WTC11 (cell line): Measurements from ENCODE around the gene YLPM1. TPM values are rescaled to one million over a fixed set of nuclear protein-coding genes. Genes with fewer than 3 reads are reported as not detected.

ENCODE experiments used
- ATAC-seq: fragments of 200-7000 bp; cut with Tn5 transposase; 2 replicates; pipeline ENCODE4 v1.10.0; 2021; ENCODE audit warnings: mild to moderate bottlenecking, moderate library complexity
- CTCF ChIA-PET: fragments of 300-600 bp; sonication (Branson Sonifier 250); formaldehyde crosslinking; loops from one replicate; lab custom pipeline; 2021; ENCODE audit warnings: antibody characterized with exemption; lab: Charles Lee
- POLR2A ChIA-PET: fragments of 350-600 bp; sonication (Branson Sonifier 250); formaldehyde crosslinking; loops from one replicate; lab custom pipeline; 2021; ENCODE audit warnings: antibody characterized with exemption; lab: Charles Lee
- DNase-seq: peaks from one replicate; pipeline ENCODE4 v3.0.0; 2021; ENCODE audit warnings: low spot score
- H3K27ac Mint-ChIP-seq: 2 replicates; pipeline ENCODE4 v1.8.0; 2021; ENCODE audit warnings: mixed read lengths
- H3K27me3 Mint-ChIP-seq: 2 replicates; pipeline ENCODE4 v1.8.0; 2021; ENCODE audit warnings: low read depth, mild to moderate bottlenecking, moderate library complexity, mixed read lengths
- H3K36me3 Mint-ChIP-seq: 2 replicates; pipeline ENCODE4 v1.8.0; 2021; ENCODE audit warnings: mixed read lengths
- H3K4me1 Mint-ChIP-seq: 2 replicates; pipeline ENCODE4 v1.8.0; 2022; ENCODE audit warnings: mixed read lengths
- H3K4me3 Mint-ChIP-seq: 2 replicates; pipeline ENCODE4 v1.8.0; 2021; ENCODE audit warnings: mild to moderate bottlenecking, moderate library complexity, mixed read lengths
- H3K9me3 Mint-ChIP-seq: 2 replicates; pipeline ENCODE4 v1.8.0; 2021; ENCODE audit warnings: mixed read lengths
- FOXK1 ChIP-seq: sonication (generic); formaldehyde crosslinking; IDR thresholded peaks from 2 replicates; pipeline ENCODE4 v1.8.0; 2022; ENCODE audit warnings: mild to moderate bottlenecking, moderate library complexity, missing genetic modification reagents
- NR3C1 ChIP-seq: sonication (generic); formaldehyde crosslinking; conservative IDR thresholded peaks from 2 replicates; pipeline ENCODE4 v1.8.1; 2023; ENCODE audit warnings: low read depth, mild to moderate bottlenecking, missing genetic modification reagents
- PRRX2 ChIP-seq: fragments of 250-450 bp; sonication (Bioruptor Pico); IDR thresholded peaks from 2 replicates; pipeline ENCODE4 v1.8.0; 2021; ENCODE audit warnings: mild to moderate bottlenecking
- RELA ChIP-seq: sonication (generic); formaldehyde crosslinking; IDR thresholded peaks from 2 replicates; pipeline ENCODE4 v1.8.1; 2022; ENCODE audit warnings: missing genetic modification reagents, mild to moderate bottlenecking, borderline replicate concordance
- SP1 ChIP-seq: sonication (generic); formaldehyde crosslinking; conservative IDR thresholded peaks from 2 replicates; pipeline ENCODE4 v1.8.1; 2022; ENCODE audit warnings: missing genetic modification reagents
- TEAD4 ChIP-seq: sonication (generic); formaldehyde crosslinking; IDR thresholded peaks from 2 replicates; pipeline ENCODE4 v1.8.0; 2022; ENCODE audit warnings: mild to moderate bottlenecking, missing genetic modification reagents
- TP53 ChIP-seq: sonication (generic); formaldehyde crosslinking; IDR thresholded peaks from 2 replicates; pipeline ENCODE4 v1.8.1; 2023; ENCODE audit warnings: mild to moderate bottlenecking, missing genetic modification reagents
- ZNF416 ChIP-seq: fragments of 250-450 bp; sonication (Bioruptor Pico); IDR thresholded peaks from 2 replicates; pipeline ENCODE4 v1.9.0; 2021; ENCODE audit warnings: mild to moderate bottlenecking, inconsistent platforms
- ZNF671 ChIP-seq: fragments of 250-450 bp; sonication (Bioruptor Pico); IDR thresholded peaks from 2 replicates; pipeline ENCODE4 v1.8.0; 2021; ENCODE audit warnings: mild to moderate bottlenecking
- total RNA-seq: library from RNA; stranded (reverse); gene quantifications from 3 replicates; pipeline ENCODE4 v1.2.3, GENCODE V29; 2021
- TF ChIP-seq, protein P1 (sequence below): fragments of 250-450 bp; sonication (Bioruptor Pico); IDR thresholded peaks from 2 replicates; pipeline ENCODE4 v1.9.0; 2021; ENCODE audit warnings: mild to moderate bottlenecking
- TF ChIP-seq, protein P2 (sequence below): sonication (generic); formaldehyde crosslinking; IDR thresholded peaks from 2 replicates; pipeline ENCODE4 v1.8.1; 2022; ENCODE audit warnings: missing genetic modification reagents, borderline replicate concordance
- TF ChIP-seq, protein P3 (sequence below): sonication (generic); formaldehyde crosslinking; IDR thresholded peaks from 2 replicates; pipeline ENCODE4 v1.8.1; 2023; ENCODE audit warnings: mild to moderate bottlenecking, missing genetic modification reagents
- TF ChIP-seq, protein P4 (sequence below): sonication (generic); formaldehyde crosslinking; IDR thresholded peaks from 2 replicates; pipeline ENCODE4 v1.8.1; 2023; ENCODE audit warnings: mild to moderate bottlenecking, missing genetic modification reagents, moderate library complexity
- TF ChIP-seq, protein P5 (sequence below): sonication (generic); formaldehyde crosslinking; IDR thresholded peaks from 2 replicates; pipeline ENCODE4 v1.8.1; 2023; ENCODE audit warnings: mild to moderate bottlenecking, missing genetic modification reagents
- TF ChIP-seq, protein P6 (sequence below): fragments of 250-450 bp; sonication (Bioruptor Pico); IDR thresholded peaks from 2 replicates; pipeline ENCODE4 v2.1.2; 2022; ENCODE audit warnings: mild to moderate bottlenecking, moderate library complexity
- TF ChIP-seq, protein P7 (sequence below): sonication (generic); formaldehyde crosslinking; IDR thresholded peaks from 2 replicates; pipeline ENCODE4 v1.8.0; 2023; ENCODE audit warnings: missing genetic modification reagents, mild to moderate bottlenecking, borderline replicate concordance

Gene YLPM1
- total RNA-seq, 1 experiment from 2014 or later: 66.6 TPM

DNA sequence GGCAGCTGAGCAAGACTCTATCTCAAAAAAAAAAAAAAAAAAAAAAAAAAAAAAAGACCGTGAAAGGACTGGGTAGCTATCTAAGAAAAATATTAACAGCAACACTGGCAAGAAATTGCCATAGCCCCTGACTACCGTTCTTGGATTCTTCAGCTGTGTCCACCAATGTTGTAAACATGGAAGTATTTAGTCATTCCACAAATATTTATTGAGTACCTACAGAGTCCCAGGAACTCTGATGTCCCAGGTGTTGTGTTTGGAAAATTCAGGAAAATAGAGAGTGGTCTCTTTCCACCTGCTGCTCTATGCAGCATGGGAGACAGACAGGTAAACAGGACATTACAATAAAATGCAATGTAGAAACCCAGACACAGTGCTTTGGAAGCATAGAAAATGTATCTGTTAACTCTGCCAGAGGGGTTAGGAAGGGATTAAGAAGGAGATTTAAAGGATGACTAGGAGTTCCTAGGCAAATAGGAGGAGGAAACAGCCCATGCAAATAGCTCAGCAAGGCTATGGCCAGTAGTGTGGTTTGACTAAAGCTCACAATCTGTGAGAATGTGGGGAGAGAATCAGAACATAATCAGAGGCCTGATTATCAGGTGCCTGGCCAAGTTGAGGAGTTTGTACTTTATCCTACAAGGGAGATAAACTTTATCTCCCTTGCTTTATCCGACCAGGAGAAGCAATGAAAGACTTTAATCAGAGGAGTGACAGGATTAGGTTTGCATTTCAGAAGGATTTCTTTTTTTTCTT lies 116.5 kb downstream of the YLPM1 start:
- DNase-seq (no peak), ATAC-seq (no peak)
- POLR2A ChIA-PET: interaction anchor here (0.8 kb wide), 1 partner anchor 32 kb away, joined by 6 read pairs; no protein-coding TSS in a partner anchor
- Mint-ChIP-seq H3K9me3 (no peaks in the 10 kb centered on the region), H3K27ac (no peak overlapping the region), H3K36me3 (peaks cover 2% of the 10 kb centered on the region; the same call in 1 of the 2 replicates), H3K4me3 (no peak overlapping the region), H3K4me1 (peaks cover 41% of the 10 kb centered on the region), H3K27me3 (no peaks in the 10 kb centered on the region)
- CTCF ChIA-PET: interaction anchor here (0.6 to 9.6 kb wide), 9 partner anchors 9 to 87 kb away, joined by 3 to 133 read pairs (median 7); partner anchors contain the start of gene RPS6KL1
- TF ChIP-seq, protein P1, sequence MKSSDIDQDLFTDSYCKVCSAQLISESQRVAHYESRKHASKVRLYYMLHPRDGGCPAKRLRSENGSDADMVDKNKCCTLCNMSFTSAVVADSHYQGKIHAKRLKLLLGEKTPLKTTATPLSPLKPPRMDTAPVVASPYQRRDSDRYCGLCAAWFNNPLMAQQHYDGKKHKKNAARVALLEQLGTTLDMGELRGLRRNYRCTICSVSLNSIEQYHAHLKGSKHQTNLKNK (CRISPR knock-in tag): no peak
- TF ChIP-seq TEAD4 (CRISPR knock-in tag): no peak
- TF ChIP-seq, protein P2, sequence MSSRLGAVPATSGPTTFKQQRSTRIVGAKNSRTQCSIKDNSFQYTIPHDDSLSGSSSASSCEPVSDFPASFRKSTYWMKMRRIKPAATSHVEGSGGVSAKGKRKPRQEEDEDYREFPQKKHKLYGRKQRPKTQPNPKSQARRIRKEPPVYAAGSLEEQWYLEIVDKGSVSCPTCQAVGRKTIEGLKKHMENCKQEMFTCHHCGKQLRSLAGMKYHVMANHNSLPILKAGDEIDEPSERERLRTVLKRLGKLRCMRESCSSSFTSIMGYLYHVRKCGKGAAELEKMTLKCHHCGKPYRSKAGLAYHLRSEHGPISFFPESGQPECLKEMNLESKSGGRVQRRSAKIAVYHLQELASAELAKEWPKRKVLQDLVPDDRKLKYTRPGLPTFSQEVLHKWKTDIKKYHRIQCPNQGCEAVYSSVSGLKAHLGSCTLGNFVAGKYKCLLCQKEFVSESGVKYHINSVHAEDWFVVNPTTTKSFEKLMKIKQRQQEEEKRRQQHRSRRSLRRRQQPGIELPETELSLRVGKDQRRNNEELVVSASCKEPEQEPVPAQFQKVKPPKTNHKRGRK (CRISPR knock-in tag): no peak

DNA sequence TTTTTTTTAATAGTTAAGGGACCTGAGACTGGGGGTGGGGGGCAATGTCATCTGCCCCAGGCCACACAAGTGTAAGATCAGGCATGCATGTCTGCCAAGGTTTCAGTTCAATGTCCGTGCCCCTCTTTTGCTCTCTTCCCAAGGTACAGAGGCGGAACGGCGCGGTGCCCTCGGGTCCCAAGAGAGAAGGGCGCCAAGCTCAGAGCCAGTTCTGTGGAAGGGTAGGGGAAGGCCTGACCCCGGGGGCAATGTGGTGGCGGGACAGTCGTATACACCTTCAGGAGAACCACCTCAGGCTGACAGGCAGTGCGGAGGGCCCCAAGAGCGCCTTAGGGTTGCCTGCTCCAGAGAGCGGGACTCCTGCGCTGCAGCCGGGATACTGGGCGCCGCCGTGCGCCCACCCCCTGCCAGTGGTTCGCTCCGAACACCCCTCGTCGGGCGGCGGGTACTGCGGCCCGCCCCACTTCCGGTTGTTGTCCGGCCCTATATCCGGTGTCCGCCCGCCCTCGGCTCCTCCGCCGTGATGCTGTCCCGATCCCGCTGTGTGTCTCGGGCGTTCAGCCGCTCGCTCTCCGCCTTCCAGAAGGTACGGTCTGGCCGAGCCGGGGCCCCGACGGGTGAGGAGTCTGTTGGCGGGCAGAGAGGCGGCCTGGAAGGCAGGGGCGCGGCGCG lies 118.5 kb downstream of the YLPM1 start, which contains the start of gene DLST:
Gene DLST, plus strand, starts transcription at position 486 of the 672 bp plus-strand sequence. Its CDS starts 38 bp downstream, at position 524.
- Mint-ChIP-seq H3K36me3 (peaks cover 5% of the 10 kb centered on the region), H3K4me3 (peak within 1 kb of the TSS; percentile 100), H3K27me3 (no peaks in the 10 kb centered on the region), H3K4me1 (peaks cover 51% of the 10 kb centered on the region), H3K9me3 (no peaks in the 10 kb centered on the region), H3K27ac (peak within 1 kb of the TSS; percentile 98)
- ChIA-PET CTCF (interaction anchor here (0.6 to 9.6 kb wide), 5 partner anchors 11 to 207 kb away, joined by 3 to 133 read pairs (median 5); no protein-coding TSS in a partner anchor), POLR2A (interaction anchor here (0.6 to 0.9 kb wide), 3 partner anchors 106 to 674 kb away, joined by 3 to 5 read pairs (median 3); no protein-coding TSS in a partner anchor)
- ATAC-seq: peak; percentile 83
- DNase-seq: peak; percentile 89
- TF ChIP-seq ZNF671 (no peak), ZNF416 (CRISPR knock-in tag) (no peak), TP53 (CRISPR knock-in tag) (peak; percentile 66; the same call in 1 of the 2 replicates), SP1 (CRISPR knock-in tag) (peak; percentile 81), NR3C1 (CRISPR knock-in tag) (no peak), FOXK1 (CRISPR knock-in tag) (peak; percentile 65; the same call in 1 of the 2 replicates), RELA (CRISPR knock-in tag) (no peak), PRRX2 (CRISPR knock-in tag) (no peak)
- TF ChIP-seq, protein P3, sequence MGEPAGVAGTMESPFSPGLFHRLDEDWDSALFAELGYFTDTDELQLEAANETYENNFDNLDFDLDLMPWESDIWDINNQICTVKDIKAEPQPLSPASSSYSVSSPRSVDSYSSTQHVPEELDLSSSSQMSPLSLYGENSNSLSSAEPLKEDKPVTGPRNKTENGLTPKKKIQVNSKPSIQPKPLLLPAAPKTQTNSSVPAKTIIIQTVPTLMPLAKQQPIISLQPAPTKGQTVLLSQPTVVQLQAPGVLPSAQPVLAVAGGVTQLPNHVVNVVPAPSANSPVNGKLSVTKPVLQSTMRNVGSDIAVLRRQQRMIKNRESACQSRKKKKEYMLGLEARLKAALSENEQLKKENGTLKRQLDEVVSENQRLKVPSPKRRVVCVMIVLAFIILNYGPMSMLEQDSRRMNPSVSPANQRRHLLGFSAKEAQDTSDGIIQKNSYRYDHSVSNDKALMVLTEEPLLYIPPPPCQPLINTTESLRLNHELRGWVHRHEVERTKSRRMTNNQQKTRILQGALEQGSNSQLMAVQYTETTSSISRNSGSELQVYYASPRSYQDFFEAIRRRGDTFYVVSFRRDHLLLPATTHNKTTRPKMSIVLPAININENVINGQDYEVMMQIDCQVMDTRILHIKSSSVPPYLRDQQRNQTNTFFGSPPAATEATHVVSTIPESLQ: no peak
- TF ChIP-seq, protein P4, sequence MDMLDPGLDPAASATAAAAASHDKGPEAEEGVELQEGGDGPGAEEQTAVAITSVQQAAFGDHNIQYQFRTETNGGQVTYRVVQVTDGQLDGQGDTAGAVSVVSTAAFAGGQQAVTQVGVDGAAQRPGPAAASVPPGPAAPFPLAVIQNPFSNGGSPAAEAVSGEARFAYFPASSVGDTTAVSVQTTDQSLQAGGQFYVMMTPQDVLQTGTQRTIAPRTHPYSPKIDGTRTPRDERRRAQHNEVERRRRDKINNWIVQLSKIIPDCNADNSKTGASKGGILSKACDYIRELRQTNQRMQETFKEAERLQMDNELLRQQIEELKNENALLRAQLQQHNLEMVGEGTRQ (CRISPR knock-in tag): peak; percentile 31; the same call in 1 of the 2 replicates
- TF ChIP-seq, protein P2 (CRISPR knock-in tag): no peak
- TF ChIP-seq, protein P1 (CRISPR knock-in tag): no peak
- TF ChIP-seq, protein P5, sequence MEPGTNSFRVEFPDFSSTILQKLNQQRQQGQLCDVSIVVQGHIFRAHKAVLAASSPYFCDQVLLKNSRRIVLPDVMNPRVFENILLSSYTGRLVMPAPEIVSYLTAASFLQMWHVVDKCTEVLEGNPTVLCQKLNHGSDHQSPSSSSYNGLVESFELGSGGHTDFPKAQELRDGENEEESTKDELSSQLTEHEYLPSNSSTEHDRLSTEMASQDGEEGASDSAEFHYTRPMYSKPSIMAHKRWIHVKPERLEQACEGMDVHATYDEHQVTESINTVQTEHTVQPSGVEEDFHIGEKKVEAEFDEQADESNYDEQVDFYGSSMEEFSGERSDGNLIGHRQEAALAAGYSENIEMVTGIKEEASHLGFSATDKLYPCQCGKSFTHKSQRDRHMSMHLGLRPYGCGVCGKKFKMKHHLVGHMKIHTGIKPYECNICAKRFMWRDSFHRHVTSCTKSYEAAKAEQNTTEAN (CRISPR knock-in tag): no peak
- TF ChIP-seq, protein P6, sequence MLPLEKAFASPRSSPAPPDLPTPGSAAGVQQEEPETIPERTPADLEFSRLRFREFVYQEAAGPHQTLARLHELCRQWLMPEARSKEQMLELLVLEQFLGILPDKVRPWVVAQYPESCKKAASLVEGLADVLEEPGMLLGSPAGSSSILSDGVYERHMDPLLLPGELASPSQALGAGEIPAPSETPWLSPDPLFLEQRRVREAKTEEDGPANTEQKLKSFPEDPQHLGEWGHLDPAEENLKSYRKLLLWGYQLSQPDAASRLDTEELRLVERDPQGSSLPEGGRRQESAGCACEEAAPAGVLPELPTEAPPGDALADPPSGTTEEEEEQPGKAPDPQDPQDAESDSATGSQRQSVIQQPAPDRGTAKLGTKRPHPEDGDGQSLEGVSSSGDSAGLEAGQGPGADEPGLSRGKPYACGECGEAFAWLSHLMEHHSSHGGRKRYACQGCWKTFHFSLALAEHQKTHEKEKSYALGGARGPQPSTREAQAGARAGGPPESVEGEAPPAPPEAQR: no peak
- TF ChIP-seq, protein P7, sequence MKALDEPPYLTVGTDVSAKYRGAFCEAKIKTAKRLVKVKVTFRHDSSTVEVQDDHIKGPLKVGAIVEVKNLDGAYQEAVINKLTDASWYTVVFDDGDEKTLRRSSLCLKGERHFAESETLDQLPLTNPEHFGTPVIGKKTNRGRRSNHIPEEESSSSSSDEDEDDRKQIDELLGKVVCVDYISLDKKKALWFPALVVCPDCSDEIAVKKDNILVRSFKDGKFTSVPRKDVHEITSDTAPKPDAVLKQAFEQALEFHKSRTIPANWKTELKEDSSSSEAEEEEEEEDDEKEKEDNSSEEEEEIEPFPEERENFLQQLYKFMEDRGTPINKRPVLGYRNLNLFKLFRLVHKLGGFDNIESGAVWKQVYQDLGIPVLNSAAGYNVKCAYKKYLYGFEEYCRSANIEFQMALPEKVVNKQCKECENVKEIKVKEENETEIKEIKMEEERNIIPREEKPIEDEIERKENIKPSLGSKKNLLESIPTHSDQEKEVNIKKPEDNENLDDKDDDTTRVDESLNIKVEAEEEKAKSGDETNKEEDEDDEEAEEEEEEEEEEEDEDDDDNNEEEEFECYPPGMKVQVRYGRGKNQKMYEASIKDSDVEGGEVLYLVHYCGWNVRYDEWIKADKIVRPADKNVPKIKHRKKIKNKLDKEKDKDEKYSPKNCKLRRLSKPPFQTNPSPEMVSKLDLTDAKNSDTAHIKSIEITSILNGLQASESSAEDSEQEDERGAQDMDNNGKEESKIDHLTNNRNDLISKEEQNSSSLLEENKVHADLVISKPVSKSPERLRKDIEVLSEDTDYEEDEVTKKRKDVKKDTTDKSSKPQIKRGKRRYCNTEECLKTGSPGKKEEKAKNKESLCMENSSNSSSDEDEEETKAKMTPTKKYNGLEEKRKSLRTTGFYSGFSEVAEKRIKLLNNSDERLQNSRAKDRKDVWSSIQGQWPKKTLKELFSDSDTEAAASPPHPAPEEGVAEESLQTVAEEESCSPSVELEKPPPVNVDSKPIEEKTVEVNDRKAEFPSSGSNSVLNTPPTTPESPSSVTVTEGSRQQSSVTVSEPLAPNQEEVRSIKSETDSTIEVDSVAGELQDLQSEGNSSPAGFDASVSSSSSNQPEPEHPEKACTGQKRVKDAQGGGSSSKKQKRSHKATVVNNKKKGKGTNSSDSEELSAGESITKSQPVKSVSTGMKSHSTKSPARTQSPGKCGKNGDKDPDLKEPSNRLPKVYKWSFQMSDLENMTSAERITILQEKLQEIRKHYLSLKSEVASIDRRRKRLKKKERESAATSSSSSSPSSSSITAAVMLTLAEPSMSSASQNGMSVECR (CRISPR knock-in tag): peak; percentile 74; the same call in 1 of the 2 replicates
